ENCODE measurements around the gene MICU1.
A peak's percentile ranks its signal among the peaks of the same experiment; 100 is the strongest.
"Not testable (repeated sequence)": the region's sequence is repeated elsewhere in the genome, so short reads cannot be mapped to it uniquely, and the experiment has no call there.

MICU1 gene

GRCh38 chr10:72331575-72332422 is 294.1 kb downstream of the MICU1 start:
- peak; percentile 65 to 76 for DNase-seq (ENCODE audit: low read depth in 2 of 2, low spot score in 1 of 2)

- DNase-seq (ENCODE audit: low read depth in 2 of 2, low spot score in 1 of 2) = no peak
These were observed 295.8 kb downstream of the MICU1 start for GRCh38 chr10:72330069-72330426.

GRCh38 chr10:72329290-72330068 is 296.4 kb downstream of the MICU1 start:
- no peak for DNase-seq (ENCODE audit: low read depth in 2 of 2, low spot score in 1 of 2)

GRCh38 chr10:72328829-72329204 is 297.1 kb downstream of the MICU1 start:
- no peak for DNase-seq (ENCODE audit: low read depth in 2 of 2, low spot score in 1 of 2)

DNA sequence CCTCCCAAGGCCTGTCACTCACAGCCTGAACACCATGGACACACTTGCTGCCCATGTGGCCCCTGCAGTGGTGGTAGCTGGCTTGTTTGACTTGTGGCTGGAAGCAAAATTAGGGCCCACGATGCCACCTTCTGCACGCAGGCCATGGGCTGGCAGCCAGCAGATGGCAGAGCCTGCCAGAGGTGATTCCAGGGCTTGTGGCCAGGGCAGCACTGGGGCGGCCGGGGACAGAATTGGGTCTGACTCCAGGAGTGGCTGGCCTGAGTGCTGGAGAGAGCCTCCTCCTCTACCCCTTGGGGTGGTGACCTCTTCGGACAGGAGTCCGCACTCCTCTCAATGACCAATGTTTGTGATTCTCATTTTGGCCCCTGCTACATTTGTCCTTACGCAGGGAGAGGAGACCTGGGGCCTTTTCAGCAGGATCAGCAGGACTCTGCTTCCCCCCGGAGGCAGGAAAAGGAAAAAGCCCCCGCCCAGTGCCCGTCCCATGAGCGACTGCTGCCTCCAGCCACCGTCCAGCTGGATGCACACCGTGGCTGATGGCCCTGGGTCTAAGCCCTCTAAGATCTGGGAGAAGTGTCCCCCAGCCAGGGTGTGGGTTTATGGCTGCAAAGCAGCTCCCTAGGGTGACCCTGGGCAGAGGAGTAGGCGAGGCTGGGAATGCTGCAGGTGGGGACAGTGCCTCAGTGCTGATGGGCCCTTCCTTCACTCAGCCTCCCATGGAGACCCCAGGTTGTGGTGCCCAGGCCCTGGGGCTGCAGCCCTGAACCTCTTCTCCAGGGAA is 297.6 kb downstream of the MICU1 start:
- DNase-seq (ENCODE audit: low read depth in 2 of 2, low spot score in 1 of 2) = no peak

- not testable (repeated sequence) for DNase-seq (ENCODE audit: low read depth in 2 of 2, low spot score in 1 of 2)
These were observed 298.9 kb downstream of the MICU1 start for GRCh38 chr10:72326665-72327603.

DNA sequence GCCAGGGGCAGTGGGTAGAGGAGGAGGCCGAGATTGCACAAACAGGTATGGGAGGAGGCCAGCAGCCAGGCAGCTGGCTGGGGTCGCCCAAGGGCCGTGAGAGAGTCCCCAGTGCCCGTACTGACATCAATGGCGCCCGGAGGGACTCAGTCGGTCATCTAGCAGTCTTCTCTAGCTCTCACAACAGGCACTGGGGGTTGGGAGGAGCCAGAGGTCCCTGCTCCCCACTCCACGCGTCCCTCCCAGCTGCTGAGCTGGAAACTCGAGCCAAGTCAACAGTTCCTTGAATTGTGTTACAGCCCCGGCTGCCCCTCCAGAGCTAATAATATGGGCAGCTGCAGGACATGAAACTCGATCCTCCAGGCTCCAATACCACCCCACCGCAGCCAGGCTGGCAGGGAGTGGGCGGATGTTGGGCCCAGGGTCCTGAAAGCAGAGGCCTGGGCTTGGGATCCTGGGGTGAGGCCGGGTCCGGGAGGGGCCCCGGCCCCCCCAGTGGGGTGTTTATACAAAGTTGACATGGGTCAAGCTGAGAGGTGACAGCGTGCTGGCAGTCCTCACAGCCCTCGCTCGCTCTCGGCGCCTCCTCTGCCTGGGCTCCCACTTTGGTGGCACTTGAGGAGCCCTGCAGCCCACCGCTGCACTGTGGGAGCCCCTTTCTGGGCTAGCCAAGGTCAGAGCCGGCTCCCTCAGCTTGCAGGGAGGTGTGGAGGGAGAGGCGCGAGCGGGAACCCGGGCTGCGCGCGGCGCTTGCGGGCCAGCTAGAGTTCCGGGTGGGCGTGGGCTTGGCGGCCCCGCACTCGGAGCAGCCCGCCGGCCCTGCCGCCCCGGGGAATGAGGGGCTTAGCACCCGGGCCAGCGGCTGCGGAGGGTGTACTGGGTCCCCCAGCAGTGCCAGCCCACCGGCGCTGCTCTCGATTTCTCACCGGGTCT is 300.4 kb downstream of the MICU1 start:
- not testable (repeated sequence) for DNase-seq (ENCODE audit: low read depth in 2 of 2, low spot score in 1 of 2)

DNA sequence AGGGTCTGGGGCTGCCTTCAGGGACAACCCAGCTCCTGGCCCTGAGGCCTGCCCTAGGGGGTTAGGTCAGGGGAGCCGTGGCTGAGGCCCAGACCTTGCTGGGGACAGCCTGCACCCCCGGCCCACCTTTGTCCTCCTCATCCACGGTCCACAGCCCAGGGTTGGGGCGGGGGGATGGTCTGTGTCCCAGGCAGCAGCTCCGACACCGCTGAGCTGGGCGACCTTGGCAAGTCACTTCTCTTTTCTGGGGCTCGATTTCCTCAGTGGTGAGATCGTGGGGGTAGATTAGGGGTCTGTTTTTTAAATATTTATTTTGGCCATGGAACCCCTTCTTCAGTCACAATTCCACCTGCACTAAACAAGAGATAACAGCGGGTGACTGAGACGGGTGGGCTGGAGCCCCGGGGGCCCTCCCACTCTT is 302.1 kb downstream of the MICU1 start:
- DNase-seq (ENCODE audit: low read depth in 2 of 2, low spot score in 1 of 2) = no peak

DNA sequence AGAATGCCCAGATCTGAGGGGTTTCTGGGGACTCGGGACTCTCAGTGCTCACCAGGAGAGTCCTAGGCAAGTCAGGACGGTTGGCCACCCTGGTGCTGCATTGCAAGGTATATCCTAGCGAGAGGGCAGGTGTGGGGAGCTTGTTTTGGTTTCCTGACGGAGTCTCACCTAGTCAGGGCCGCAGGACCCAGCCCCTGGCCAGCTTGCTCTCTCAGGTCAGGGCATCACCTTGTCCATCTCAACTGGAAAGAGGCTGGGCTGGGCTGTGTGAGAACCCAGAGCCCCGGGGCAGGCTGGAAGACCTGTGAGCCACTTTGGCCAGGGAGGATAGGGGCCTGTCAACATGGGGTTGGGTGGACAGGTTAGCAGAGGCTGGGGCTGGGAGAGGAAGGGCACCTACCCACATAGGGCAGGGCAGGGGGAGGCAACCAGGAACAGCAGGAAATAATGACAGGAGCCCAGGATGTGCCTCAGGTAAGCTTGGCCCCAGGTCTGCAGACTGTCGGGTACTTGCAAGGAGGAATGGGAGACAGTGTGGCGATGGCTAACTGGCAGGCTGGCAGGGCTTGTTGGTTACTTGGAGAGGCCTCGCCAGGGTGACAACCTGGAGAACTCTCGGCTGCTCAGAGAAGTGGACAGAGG is 302.6 kb downstream of the MICU1 start:
- no peak for DNase-seq (ENCODE audit: low read depth in 2 of 2, low spot score in 1 of 2)

DNA sequence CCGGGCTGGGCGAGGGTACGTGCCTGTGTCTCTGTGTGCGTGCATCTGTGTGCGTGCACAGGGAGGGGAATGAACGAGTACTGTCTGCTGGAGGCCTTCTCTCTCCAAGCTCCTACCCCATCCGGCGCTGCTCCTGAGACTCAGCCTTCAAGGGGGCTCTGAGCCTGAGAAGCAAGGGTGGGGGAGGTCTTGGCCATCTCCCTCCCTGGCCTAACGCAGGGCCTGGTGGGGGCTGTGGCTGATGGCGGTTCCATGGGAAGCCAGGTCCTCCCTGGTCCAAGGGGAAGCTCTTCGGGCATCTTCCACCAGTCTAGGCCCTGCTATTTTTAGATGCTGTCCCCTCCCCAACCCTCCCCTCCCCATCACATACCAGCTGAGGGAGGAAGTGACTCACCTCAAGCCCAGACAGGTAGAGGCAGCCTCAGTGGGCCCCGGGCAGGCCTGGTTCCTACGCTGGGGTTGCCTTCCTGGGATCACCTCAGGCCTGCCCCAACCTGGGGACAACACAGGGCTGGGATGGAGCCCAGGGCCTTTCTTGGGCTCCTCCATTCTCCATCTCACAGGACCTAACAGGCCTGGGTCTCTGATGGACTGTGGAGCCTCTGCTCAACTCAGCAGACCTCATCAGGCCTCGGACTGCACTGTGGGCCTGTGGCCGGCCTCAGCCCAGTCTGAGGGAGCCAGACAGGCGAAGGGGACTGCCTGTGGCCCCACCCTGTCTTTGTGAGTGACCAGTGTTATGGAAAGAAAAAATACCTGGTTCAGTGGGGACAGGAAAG is 303.4 kb downstream of the MICU1 start:
- DNase-seq (ENCODE audit: low read depth in 2 of 2, low spot score in 1 of 2) = no peak

DNA sequence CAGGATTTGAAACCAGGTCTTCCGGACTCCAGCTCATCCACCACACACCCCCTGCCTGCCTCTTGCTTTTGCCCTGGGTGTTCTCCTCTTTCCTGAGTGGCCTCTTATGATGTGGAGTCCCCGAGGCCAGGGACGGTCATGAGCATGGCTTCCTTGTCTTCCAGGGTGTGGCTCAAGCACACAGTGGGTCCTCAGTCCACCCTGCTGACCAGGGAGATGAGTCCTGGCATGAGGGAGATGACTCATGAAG is 303.9 kb downstream of the MICU1 start:
- DNase-seq (ENCODE audit: low read depth in 2 of 2, low spot score in 1 of 2) = no peak

DNA sequence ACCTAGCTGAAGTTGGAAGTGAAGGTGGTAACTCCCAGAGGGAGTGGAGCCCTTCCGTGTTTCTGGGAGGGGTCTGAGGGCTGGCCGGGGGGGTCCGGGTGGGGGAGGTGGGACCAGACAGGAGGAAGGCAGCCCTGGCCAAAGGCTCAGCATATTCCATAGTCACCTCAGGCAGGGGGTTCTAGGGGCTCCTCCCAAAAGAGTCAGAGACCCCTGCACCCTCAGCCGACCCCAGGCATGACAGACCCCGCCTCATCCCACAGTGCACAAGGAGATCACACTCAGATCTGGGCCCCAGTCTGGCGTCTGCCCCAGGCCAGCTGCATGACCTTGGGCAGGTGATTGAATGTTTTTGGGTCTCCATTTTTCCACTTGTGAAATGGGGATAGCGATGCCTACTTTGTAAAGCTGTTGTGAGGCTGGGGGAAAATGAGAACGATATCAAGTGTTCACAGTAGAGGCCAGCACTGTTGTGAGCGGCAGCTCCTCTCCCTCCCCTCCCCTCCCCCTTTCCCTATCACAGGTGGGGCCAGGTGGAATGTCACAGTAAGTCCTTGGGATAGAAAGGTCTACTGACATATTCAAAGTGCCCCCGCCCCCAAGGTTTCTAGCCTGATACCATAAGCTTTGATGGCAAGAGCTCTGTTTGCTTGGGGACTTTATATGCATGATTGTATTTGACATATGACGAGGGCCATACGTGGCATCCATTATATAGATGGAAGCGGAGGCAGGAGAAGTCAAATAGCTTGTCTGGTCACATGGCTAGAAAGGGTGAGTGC is 304.4 kb downstream of the MICU1 start:
- no peak for DNase-seq (ENCODE audit: low read depth in 2 of 2, low spot score in 1 of 2)

- DNase-seq (ENCODE audit: low read depth in 2 of 2, low spot score in 1 of 2) = no peak
These were observed 305.1 kb downstream of the MICU1 start for GRCh38 chr10:72320676-72321247.

GRCh38 chr10:72319416-72320254 is 306.2 kb downstream of the MICU1 start:
- peak; percentile 70 to 74 for DNase-seq (ENCODE audit: low read depth in 2 of 2, low spot score in 1 of 2)

- no peak for DNase-seq (ENCODE audit: low read depth in 2 of 2, low spot score in 1 of 2)
These were observed 307.2 kb downstream of the MICU1 start for GRCh38 chr10:72318418-72319262.

Data from stimulated activated CD8-positive, alpha-beta memory T cell treated with anti-CD3 and anti-CD28 coated beads, Interleukin-4, amount 100 ng/mL, for 1 hour (primary cell).